Left ventricle myocardium inferior (tissue), 1 donor: Measurements from ENCODE around the gene FRMPD2. TPM values are rescaled to one million over a fixed set of nuclear protein-coding genes. Genes with fewer than 3 reads are reported as not detected.

Experiments used
- DNase-seq: peaks from one replicate; pipeline ENCODE4 v3.0.0-alpha.2; 2020
- H3K27ac ChIP-seq: fragments of 200-600 bp; replicated peaks from 2 replicates; pipeline ENCODE4 v1.8.0; 2021
- H3K27me3 ChIP-seq: fragments of 200-600 bp; 2 replicates; pipeline ENCODE4 v1.8.0; 2021; ENCODE audit warnings: low read depth
- H3K36me3 ChIP-seq: fragments of 200-600 bp; 2 replicates; pipeline ENCODE4 v1.8.0; 2021
- H3K4me1 ChIP-seq: fragments of 200-600 bp; 2 replicates; pipeline ENCODE4 v1.8.0; 2021
- H3K4me3 ChIP-seq: fragments of 200-600 bp; 2 replicates; pipeline ENCODE4 v1.8.0; 2021; ENCODE audit warnings: mild to moderate bottlenecking, moderate library complexity
- H3K9me3 ChIP-seq: fragments of 200-600 bp; replicated peaks from 2 replicates; pipeline ENCODE4 v1.8.0; 2021
- intact Hi-C: fragments of 100-400 bp; cut with micrococcal nuclease; formaldehyde crosslinking; loops from one replicate; pipeline ENCODE4 v1.11.0; 2022
- total RNA-seq: library from RNA; stranded (reverse); fragmentation: NEBNext Ultra II Directional; extraction: Animal tissue kit (Norgen Biotek cat#: 25700); gene quantifications from one replicate; pipeline ENCODE4 v1.2.1, GENCODE V29; 2021
- TF ChIP-seq, protein P1 (sequence below): fragments of 200-600 bp; IDR thresholded peaks from 2 replicates; pipeline ENCODE4 v1.8.0; 2021; ENCODE audit warnings: antibody characterized with exemption, mild to moderate bottlenecking, borderline replicate concordance
- donor health status: DM: no; HTN: yes; CAD: no; lungs with severe emphysema.

Gene FRMPD2
- total RNA-seq, 1 donor from 2014 or later = 0.38 TPM

DNA sequence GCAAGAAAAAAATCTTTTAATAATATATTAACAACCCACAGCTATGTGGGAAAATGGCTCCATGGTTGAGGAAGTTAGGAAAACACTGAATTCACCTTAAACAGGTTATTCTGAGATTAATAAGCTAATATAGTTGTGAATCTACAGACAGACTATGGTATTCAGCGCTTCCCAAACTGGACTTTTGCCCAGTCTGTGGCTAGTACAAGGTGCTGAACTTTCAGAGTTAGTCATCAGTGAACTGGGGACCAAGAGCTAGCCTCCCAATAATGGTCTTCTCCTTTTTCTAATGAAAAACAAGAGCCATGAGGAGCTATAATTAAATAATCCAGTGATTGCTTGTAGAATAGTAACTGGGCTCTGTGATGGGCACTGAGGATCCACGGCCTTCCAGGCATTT lies 65.3 kb downstream of the FRMPD2 start:
- DNase-seq = no peak
- H3K9me3 ChIP-seq = no peaks in the 10 kb centered on the region
- H3K4me3 ChIP-seq = no peak overlapping the region
- TF ChIP-seq, protein P1, sequence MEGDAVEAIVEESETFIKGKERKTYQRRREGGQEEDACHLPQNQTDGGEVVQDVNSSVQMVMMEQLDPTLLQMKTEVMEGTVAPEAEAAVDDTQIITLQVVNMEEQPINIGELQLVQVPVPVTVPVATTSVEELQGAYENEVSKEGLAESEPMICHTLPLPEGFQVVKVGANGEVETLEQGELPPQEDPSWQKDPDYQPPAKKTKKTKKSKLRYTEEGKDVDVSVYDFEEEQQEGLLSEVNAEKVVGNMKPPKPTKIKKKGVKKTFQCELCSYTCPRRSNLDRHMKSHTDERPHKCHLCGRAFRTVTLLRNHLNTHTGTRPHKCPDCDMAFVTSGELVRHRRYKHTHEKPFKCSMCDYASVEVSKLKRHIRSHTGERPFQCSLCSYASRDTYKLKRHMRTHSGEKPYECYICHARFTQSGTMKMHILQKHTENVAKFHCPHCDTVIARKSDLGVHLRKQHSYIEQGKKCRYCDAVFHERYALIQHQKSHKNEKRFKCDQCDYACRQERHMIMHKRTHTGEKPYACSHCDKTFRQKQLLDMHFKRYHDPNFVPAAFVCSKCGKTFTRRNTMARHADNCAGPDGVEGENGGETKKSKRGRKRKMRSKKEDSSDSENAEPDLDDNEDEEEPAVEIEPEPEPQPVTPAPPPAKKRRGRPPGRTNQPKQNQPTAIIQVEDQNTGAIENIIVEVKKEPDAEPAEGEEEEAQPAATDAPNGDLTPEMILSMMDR = no peak
- H3K36me3 ChIP-seq = no peaks in the 10 kb centered on the region
- H3K4me1 ChIP-seq = no peaks in the 10 kb centered on the region
- H3K27ac ChIP-seq = no peak overlapping the region
- peaks cover 11% of the 10 kb centered on the region for H3K27me3 ChIP-seq
- intact Hi-C loops = no loop called here

DNA sequence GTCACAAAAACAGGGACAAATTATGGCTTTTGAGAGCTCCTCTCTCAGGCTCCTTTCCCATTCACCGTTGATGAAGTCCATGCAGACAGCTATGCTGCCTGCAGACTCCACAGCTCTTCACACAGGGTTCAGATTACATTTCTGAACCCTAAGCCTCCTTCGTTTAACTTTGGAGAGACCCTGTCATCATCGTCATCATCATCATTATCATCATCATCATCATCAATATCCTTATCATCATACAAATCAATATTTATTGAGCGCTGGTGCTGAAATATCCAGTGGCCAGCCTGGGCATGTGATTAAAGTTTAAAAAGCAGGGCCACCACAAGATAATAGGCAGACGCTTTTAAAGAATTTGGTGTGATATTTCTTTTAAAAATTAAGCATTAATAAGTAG lies 66.6 kb downstream of the FRMPD2 start:
- Histone ChIP-seq H3K4me1 (no peaks in the 10 kb centered on the region), H3K4me3 (no peak overlapping the region), H3K36me3 (no peaks in the 10 kb centered on the region), H3K27ac (no peak overlapping the region), H3K9me3 (no peaks in the 10 kb centered on the region), H3K27me3 (peaks cover 11% of the 10 kb centered on the region)
- DNase-seq = no peak
- TF ChIP-seq, protein P1 = no peak
- intact Hi-C loops = no loop called here

DNA sequence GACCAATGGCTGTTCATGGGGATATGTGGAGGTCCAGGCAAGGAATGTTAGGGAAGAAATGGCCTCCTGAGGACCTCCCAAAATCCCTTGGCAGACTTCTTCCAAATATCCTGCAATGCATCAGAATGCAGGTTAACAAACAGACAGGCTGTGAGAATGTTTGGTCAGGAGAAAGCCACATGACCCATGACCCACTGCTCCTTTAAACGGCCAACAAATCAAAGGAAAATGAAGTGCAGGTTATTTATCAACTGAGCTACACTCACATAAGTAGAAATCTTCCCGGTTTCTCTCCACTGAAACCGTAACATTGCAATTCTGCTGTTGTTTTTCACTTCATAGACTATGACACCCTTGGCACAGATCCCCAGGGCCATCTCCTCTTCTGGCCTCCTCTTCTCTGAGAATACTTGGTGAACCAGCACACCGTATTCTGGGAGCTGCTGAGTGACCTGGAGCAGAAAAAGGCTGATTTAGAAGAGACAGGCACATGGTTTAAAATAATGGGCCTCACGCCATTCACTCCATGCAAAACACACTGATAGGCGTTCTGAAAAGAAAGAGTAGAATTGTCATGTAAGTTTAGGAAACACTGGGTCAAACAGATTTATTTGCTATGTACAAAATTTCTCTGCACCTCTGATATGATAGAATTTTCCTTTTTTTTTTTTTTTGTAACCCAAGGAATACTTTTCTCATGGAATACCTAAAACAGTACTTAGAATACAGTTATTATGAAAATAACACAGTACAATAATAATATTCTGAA lies 67.8 kb downstream of the FRMPD2 start:
- H3K9me3 ChIP-seq = no peaks in the 10 kb centered on the region
- H3K4me1 ChIP-seq = no peaks in the 10 kb centered on the region
- TF ChIP-seq, protein P1 = no peak
- H3K4me3 ChIP-seq = no peak overlapping the region
- no peak overlapping the region for H3K27ac ChIP-seq
- H3K27me3 ChIP-seq = peaks cover 9% of the 10 kb centered on the region
- DNase-seq = no peak
- no peaks in the 10 kb centered on the region for H3K36me3 ChIP-seq
- intact Hi-C loops = no loop called here

DNA sequence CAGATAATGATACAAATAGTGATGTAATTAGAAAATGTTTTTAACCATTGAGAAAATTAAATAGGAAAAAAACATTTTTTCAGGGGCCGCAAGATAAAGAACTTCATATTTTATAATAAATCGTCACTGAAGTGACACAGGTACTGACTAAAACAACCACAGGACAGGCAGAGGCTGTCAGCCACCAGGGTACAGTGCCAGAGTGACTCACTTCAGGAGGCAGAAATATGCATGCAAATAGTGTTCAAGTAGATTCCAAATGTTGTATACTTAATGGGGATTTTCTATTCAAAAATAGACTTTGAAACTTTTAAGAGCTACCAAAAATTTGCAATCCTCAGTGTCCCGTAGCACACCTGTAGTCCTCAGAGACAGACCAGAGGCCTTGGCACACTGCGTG lies 68.6 kb downstream of the FRMPD2 start:
- intact Hi-C loops = no loop called here
- Histone ChIP-seq H3K36me3 (no peaks in the 10 kb centered on the region), H3K27ac (no peak overlapping the region), H3K4me1 (no peaks in the 10 kb centered on the region), H3K9me3 (no peaks in the 10 kb centered on the region), H3K27me3 (peaks cover 7% of the 10 kb centered on the region), H3K4me3 (no peak overlapping the region)
- TF ChIP-seq, protein P1 = no peak
- DNase-seq = no peak

DNA sequence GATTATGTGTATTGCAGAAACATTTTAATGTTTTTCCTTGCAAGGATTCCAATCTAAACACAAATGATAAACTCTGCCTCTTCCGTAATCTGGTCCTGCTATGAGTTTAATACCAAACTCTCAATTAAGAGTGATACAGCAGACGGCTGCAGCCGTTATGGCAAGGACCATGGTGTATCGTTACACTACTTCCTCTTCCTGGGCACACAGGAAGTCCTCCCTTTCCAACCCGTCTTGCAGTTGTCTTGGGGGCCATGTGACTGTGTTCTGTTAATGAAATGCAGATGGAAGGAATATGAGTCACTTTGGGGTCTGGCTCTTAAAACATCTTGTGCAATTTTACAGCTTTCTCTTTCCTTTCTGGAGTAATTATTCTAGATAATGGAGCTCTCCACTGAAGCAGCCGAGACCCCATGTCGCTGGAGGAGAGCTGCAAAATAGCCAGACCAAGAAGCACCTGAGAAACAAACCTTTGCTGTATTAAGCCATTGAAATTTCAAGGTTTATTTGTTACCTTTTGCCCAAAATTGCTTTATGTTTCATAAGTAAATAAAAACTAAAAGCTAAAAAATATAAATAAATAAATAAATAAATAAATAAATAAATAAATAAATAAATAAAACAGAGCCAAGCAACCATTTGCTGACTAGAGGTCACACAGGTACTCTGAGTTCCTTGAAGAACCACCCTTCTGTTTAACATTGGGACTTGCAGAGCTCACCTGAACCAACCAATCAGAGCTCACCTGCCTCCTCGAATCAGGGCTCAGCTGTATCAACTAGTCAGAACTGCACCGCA lies 74.7 kb downstream of the FRMPD2 start:
- Histone ChIP-seq H3K27me3 (peaks cover 10% of the 10 kb centered on the region), H3K27ac (no peak overlapping the region), H3K4me3 (no peak overlapping the region), H3K4me1 (no peaks in the 10 kb centered on the region), H3K9me3 (no peaks in the 10 kb centered on the region), H3K36me3 (no peaks in the 10 kb centered on the region)
- TF ChIP-seq, protein P1 = no peak
- intact Hi-C loops = no loop called here
- no peak for DNase-seq
